Endothelial cell of umbilical vein (primary cell): ENCODE results near the gene RHOV.

Experiments used
- CTCF ChIP-seq, 2 donors: IDR thresholded peaks; 1 replicate in 1 of 2; 2 replicates in 1 of 2; pipeline ENCODE4 v1.5.1; 2011; ENCODE audit warnings: low read length in 2 of 2, mild to moderate bottlenecking in 2 of 2, moderate library complexity in 2 of 2, control low read depth in 1 of 2, inconsistent platforms in 1 of 2, low read depth in 1 of 2; ENCODE audit not compliant: insufficient read depth in 1 of 2; ENCODE audit errors: extremely low read depth in 1 of 2
- EZH2 ChIP-seq: IDR thresholded peaks from 2 replicates; pipeline ENCODE4 v1.6.1; 2012; ENCODE audit warnings: borderline replicate concordance, low read depth, mild to moderate bottlenecking, moderate library complexity, low read length, inconsistent platforms; ENCODE audit not compliant: severe bottlenecking
- FOS ChIP-seq: IDR thresholded peaks from 2 replicates; pipeline ENCODE4 v1.6.1; 2011; ENCODE audit warnings: mild to moderate bottlenecking, low read length, moderate library complexity, borderline replicate concordance; ENCODE audit not compliant: insufficient read depth
- POLR2A ChIP-seq: IDR thresholded peaks from 2 replicates; pipeline ENCODE4 v1.6.1; 2012; ENCODE audit warnings: low read depth, mild to moderate bottlenecking, control low read depth, low read length
- POLR2AphosphoS5 ChIP-seq: IDR thresholded peaks from 2 replicates; pipeline ENCODE4 v1.6.1; 2012; ENCODE audit warnings: low read depth, mild to moderate bottlenecking, control low read depth, low read length, moderate library complexity; ENCODE audit not compliant: insufficient read depth

GRCh38 chr15:40825661-40826422 is 48.2 kb downstream of the RHOV start:
- no peak for TF ChIP-seq CTCF (IDR thresholded peaks at IDR 0.05; ENCODE audit: extremely low read depth in 1 of 2, insufficient read depth in 1 of 2, low read depth in 1 of 2, low read length in 2 of 2)
- TF ChIP-seq FOS, result no peak
- no peak for TF ChIP-seq POLR2A
- TF ChIP-seq POLR2AphosphoS5, result no peak
- TF ChIP-seq EZH2, result no peak
